ENCODE results near the gene C16orf78. TPM values are rescaled to one million over a fixed set of nuclear protein-coding genes. Genes with fewer than 3 reads are reported as not detected.
A peak's percentile ranks its signal among the peaks of the same experiment; 100 is the strongest.
"Not testable (repeated sequence)": the region's sequence is repeated elsewhere in the genome, so short reads cannot be mapped to it uniquely, and the experiment has no call there.

Gene C16orf78
- polyA plus RNA-seq, 6 donors from 2014 or later: not detected

- ATAC-seq (ENCODE audit: low read depth in 2 of 2): no peak
- no peak for DNase-seq
- H3K27me3 Mint-ChIP-seq: peaks cover 21 to 48% (median 30%) of the 10 kb centered on the region in 3 donors
- H3K9me3 Mint-ChIP-seq: peaks cover 0 to 5% (median 0%) of the 10 kb centered on the region in 7 donors
- peaks cover 0 to 8% (median 0%) of the 10 kb centered on the region in 3 donors for H3K4me1 Mint-ChIP-seq
- H3K4me3 Mint-ChIP-seq: no peak overlapping the region
- no peaks in the 10 kb centered on the region for H3K36me3 Mint-ChIP-seq
- no peak overlapping the region for H3K27ac Mint-ChIP-seq
These were observed 19.5 kb upstream of the C16orf78 start for GRCh38 chr16:49354101-49354500.

- Mint-ChIP-seq H3K27ac (no peak overlapping the region), H3K9me3 (peaks cover 0 to 5% (median 0%) of the 10 kb centered on the region in 7 donors), H3K4me1 (peaks cover 0 to 8% (median 0%) of the 10 kb centered on the region in 3 donors), H3K27me3 (peaks cover 21 to 47% (median 26%) of the 10 kb centered on the region in 3 donors), H3K36me3 (no peaks in the 10 kb centered on the region), H3K4me3 (no peak overlapping the region)
- no peak for DNase-seq
- no peak for ATAC-seq (ENCODE audit: low read depth in 2 of 2)
These were observed 18.6 kb upstream of the C16orf78 start for GRCh38 chr16:49354991-49355390.

- Mint-ChIP-seq H3K27ac (no peak overlapping the region), H3K4me1 (no peaks in the 10 kb centered on the region), H3K4me3 (no peak overlapping the region), H3K9me3 (peaks cover 0 to 2% (median 0%) of the 10 kb centered on the region in 7 donors), H3K27me3 (peaks cover 11 to 36% (median 15%) of the 10 kb centered on the region in 3 donors), H3K36me3 (no peaks in the 10 kb centered on the region)
- ATAC-seq (ENCODE audit: low read depth in 2 of 2) (no peak), DNase-seq (no peak)
These were observed 17.5 kb upstream of the C16orf78 start for GRCh38 chr16:49355933-49356665.

GRCh38 chr16:49356728-49357488 is 16.7 kb upstream of the C16orf78 start:
- no peak for DNase-seq
- peaks cover 0 to 2% (median 0%) of the 10 kb centered on the region in 7 donors for H3K9me3 Mint-ChIP-seq
- H3K27ac Mint-ChIP-seq: no peak overlapping the region
- H3K36me3 Mint-ChIP-seq: no peaks in the 10 kb centered on the region
- peaks cover 13 to 31% (median 13%) of the 10 kb centered on the region in 3 donors for H3K27me3 Mint-ChIP-seq
- peak overlapping the region in 1 of 8 donors; percentile 33 for H3K4me3 Mint-ChIP-seq
- ATAC-seq (ENCODE audit: low read depth in 2 of 2): no peak
- no peaks in the 10 kb centered on the region for H3K4me1 Mint-ChIP-seq

GRCh38 chr16:49359591-49359990 is 14.0 kb upstream of the C16orf78 start:
- no peaks in the 10 kb centered on the region for H3K36me3 Mint-ChIP-seq
- ATAC-seq (ENCODE audit: low read depth in 2 of 2) (no peak), DNase-seq (no peak)
- H3K27me3 Mint-ChIP-seq: peaks cover 17 to 39% (median 19%) of the 10 kb centered on the region in 3 donors
- H3K4me1 Mint-ChIP-seq: no peaks in the 10 kb centered on the region
- peaks cover 0 to 5% (median 3%) of the 10 kb centered on the region in 7 donors for H3K9me3 Mint-ChIP-seq
- H3K4me3 Mint-ChIP-seq: no peak overlapping the region
- H3K27ac Mint-ChIP-seq: no peak overlapping the region

- not testable (repeated sequence) for H3K4me3 Mint-ChIP-seq; DNase-seq; ATAC-seq (ENCODE audit: low read depth in 2 of 2); H3K36me3 Mint-ChIP-seq; H3K9me3 Mint-ChIP-seq; H3K27ac Mint-ChIP-seq
- H3K4me1 Mint-ChIP-seq: peaks cover 2 to 14% (median 4%) of the 10 kb centered on the region in 3 donors
- H3K27me3 Mint-ChIP-seq: peaks cover 15 to 31% (median 22%) of the 10 kb centered on the region in 3 donors
These were observed 11.9 kb upstream of the C16orf78 start for GRCh38 chr16:49361731-49362130.

- Mint-ChIP-seq H3K9me3 (peaks cover 0 to 6% (median 3%) of the 10 kb centered on the region in 7 donors), H3K4me3 (no peak overlapping the region), H3K27ac (no peak overlapping the region), H3K36me3 (no peaks in the 10 kb centered on the region), H3K4me1 (peaks cover 4 to 17% (median 5%) of the 10 kb centered on the region in 3 donors), H3K27me3 (peaks cover 10 to 26% (median 22%) of the 10 kb centered on the region in 3 donors)
- ATAC-seq (ENCODE audit: low read depth in 2 of 2): no peak
- DNase-seq: no peak
These were observed 11.4 kb upstream of the C16orf78 start for GRCh38 chr16:49362230-49362629.

- no peak overlapping the region for H3K27ac Mint-ChIP-seq
- peaks cover 4 to 17% (median 5%) of the 10 kb centered on the region in 3 donors for H3K4me1 Mint-ChIP-seq
- DNase-seq: no peak
- no peak for ATAC-seq (ENCODE audit: low read depth in 2 of 2)
- no peaks in the 10 kb centered on the region for H3K36me3 Mint-ChIP-seq
- H3K27me3 Mint-ChIP-seq: peaks cover 13 to 23% (median 16%) of the 10 kb centered on the region in 3 donors
- peaks cover 0 to 10% (median 5%) of the 10 kb centered on the region in 7 donors for H3K9me3 Mint-ChIP-seq
- H3K4me3 Mint-ChIP-seq: no peak overlapping the region
These were observed 7.7 kb upstream of the C16orf78 start for GRCh38 chr16:49365711-49366509.

- Mint-ChIP-seq H3K27me3 (peaks cover 13 to 23% (median 14%) of the 10 kb centered on the region in 3 donors), H3K27ac (no peak overlapping the region), H3K9me3 (peaks cover 0 to 10% (median 5%) of the 10 kb centered on the region in 7 donors), H3K4me3 (no peak overlapping the region), H3K4me1 (peaks cover 4 to 17% (median 5%) of the 10 kb centered on the region in 3 donors), H3K36me3 (no peaks in the 10 kb centered on the region)
- ATAC-seq (ENCODE audit: low read depth in 2 of 2) (no peak), DNase-seq (no peak)
These were observed 6.9 kb upstream of the C16orf78 start for GRCh38 chr16:49366669-49367068.

GRCh38 chr16:49369651-49370611 is 3.7 kb upstream of the C16orf78 start:
- H3K27me3 Mint-ChIP-seq: peaks cover 16 to 32% (median 18%) of the 10 kb centered on the region in 3 donors
- DNase-seq: no peak
- H3K36me3 Mint-ChIP-seq: no peaks in the 10 kb centered on the region
- H3K9me3 Mint-ChIP-seq: peaks cover 0 to 6% (median 3%) of the 10 kb centered on the region in 7 donors
- H3K27ac Mint-ChIP-seq: no peak overlapping the region
- peaks cover 4 to 17% (median 5%) of the 10 kb centered on the region in 3 donors for H3K4me1 Mint-ChIP-seq
- ATAC-seq (ENCODE audit: low read depth in 2 of 2): no peak
- H3K4me3 Mint-ChIP-seq: no peak overlapping the region

- Mint-ChIP-seq H3K4me3 (no peak overlapping the region), H3K9me3 (peaks cover 0 to 6% (median 0%) of the 10 kb centered on the region in 7 donors), H3K27ac (no peak overlapping the region), H3K4me1 (no peaks in the 10 kb centered on the region), H3K27me3 (peaks cover 24 to 40% (median 37%) of the 10 kb centered on the region in 3 donors), H3K36me3 (no peaks in the 10 kb centered on the region)
- ATAC-seq (ENCODE audit: low read depth in 2 of 2) (no peak), DNase-seq (no peak)
These were observed 2.6 kb downstream of the C16orf78 start for GRCh38 chr16:49376206-49376605.

GRCh38 chr16:49377196-49377755 is 3.7 kb downstream of the C16orf78 start:
- Mint-ChIP-seq H3K9me3 (peaks cover 0 to 6% (median 0%) of the 10 kb centered on the region in 7 donors), H3K4me1 (no peaks in the 10 kb centered on the region), H3K36me3 (no peaks in the 10 kb centered on the region), H3K27ac (no peak overlapping the region), H3K4me3 (no peak overlapping the region), H3K27me3 (peaks cover 24 to 40% (median 37%) of the 10 kb centered on the region in 3 donors)
- DNase-seq (no peak), ATAC-seq (ENCODE audit: low read depth in 2 of 2) (no peak)

All from naive B cell (primary cell).